ENCODE measurements around the gene MIEF2.
"Not testable (repeated sequence)": the region's sequence is repeated elsewhere in the genome, so short reads cannot be mapped to it uniquely, and the experiment has no call there.

Gene MIEF2, protein sequence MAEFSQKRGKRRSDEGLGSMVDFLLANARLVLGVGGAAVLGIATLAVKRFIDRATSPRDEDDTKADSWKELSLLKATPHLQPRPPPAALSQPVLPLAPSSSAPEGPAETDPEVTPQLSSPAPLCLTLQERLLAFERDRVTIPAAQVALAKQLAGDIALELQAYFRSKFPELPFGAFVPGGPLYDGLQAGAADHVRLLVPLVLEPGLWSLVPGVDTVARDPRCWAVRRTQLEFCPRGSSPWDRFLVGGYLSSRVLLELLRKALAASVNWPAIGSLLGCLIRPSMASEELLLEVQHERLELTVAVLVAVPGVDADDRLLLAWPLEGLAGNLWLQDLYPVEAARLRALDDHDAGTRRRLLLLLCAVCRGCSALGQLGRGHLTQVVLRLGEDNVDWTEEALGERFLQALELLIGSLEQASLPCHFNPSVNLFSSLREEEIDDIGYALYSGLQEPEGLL

DNA sequence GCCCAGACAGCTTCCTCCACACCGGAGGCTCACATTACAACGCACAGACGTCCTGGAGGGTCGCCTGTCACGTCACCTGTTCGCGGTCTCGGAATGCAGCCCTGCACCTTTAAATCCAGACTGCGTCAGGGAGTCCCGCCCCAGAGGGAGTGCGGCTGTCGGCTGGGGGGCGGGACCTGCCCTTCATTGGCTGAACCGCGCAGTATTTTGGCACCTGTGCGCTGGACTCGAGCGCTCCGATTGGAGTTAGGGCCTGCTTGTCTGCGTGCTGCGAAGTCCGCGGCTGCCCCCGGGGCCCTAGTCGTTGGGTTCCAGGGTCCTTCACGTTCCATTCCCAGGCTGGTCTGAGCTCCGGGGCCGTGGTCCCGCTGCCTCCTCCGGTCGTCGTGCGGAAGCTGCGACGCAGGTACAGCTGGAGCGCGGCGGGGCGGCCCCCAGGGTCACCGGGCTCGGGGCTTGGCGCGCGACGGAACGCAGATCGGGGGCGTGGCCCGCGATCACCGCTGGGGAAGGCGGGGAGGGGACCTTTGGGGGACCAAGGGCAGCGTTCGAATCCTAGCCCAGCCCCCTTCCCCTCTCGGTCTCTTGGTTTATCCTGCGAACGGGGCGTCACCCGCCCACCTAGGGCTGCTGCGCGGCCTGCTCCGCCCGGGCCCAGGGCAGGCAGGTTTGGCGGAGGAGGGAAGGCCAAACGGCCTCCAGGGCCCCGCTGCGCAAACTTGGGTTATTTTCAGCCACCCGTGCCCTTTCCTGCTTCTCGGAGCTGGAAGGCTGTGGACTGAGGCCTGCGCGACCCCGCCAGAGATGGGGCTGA, at the start of gene MIEF2:
Gene MIEF2 (plus strand): TSS at position 331 of the 814 bp plus-strand sequence. CDS start 2,059 bp downstream, outside the sequence.
- DNase-seq: peak; percentile 94

- DNase-seq: no peak
These were observed 46.7 kb upstream of the MIEF2 start for GRCh38 chr17:18213666-18214270.

- not testable (repeated sequence) for DNase-seq
These were observed 43.6 kb upstream of the MIEF2 start for GRCh38 chr17:18216906-18217305.

GRCh38 chr17:18217412-18218015, 42.9 kb upstream of the MIEF2 start:
- DNase-seq: peak; percentile 78

GRCh38 chr17:18218756-18219415, 41.6 kb upstream of the MIEF2 start:
- DNase-seq: no peak

GRCh38 chr17:18224053-18224386, 36.4 kb upstream of the MIEF2 start:
- DNase-seq: no peak

- DNase-seq: no peak
These were observed 35.9 kb upstream of the MIEF2 start for GRCh38 chr17:18224387-18225120.

DNA sequence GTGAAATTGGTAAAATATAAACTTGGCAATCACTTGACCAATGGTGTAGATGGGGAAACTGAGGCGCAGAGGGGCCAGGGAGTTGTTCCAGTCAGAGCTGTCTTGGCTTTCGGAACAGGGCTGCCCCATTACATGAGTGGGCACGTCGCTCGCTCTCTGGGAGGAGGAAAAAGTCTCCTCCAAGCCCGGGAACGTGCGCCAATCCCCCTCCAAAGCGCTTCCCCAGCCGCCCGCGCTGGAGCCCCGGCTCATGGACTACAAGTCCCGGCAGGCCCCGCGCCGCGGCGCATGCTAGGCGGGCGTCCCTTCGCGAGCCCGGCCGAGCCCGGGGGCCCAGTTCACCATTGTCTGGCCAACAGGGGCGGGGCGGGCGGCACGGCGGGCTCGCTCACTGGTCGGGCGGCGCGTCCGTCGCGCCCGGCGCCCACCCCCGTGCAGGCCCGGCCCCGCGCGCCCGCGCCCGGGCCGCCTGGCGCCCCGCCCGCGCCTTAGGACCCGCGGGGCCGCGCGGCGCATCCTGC, 35.3 kb upstream of the MIEF2 start, which contains the start of gene LLGL1:
Gene LLGL1 (plus strand): TSS at position 515 of the 521 bp plus-strand sequence. CDS start 48 bp downstream, outside the sequence.
- peak; percentile 95 for DNase-seq

GRCh38 chr17:18225642-18226283, 34.7 kb upstream of the MIEF2 start:
- no peak for DNase-seq

- no peak for DNase-seq
These were observed 34.0 kb upstream of the MIEF2 start for GRCh38 chr17:18226284-18226945.

DNA sequence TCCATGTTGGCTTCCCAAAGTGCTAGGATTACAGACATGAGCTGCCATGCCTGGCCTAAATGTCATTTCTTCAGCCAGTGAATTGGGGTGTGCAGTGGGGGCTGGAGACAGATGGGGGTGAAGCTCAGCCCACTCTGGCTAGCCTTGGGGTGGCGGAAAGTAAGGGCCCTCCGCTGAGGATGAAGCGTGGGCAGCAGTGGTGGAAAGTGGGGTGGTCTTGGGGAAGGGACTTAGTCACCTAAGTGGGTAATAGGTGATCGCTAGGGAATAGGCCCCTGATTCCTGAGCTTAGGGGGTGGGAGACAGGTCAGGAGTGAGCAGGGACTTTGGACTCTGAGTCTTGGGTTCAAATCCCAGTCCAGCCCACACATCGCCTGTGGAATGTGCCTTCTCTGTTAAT, 32.8 kb upstream of the MIEF2 start:
- no peak for DNase-seq

- no peak for DNase-seq
These were observed 32.2 kb upstream of the MIEF2 start for GRCh38 chr17:18228176-18228682.

DNA sequence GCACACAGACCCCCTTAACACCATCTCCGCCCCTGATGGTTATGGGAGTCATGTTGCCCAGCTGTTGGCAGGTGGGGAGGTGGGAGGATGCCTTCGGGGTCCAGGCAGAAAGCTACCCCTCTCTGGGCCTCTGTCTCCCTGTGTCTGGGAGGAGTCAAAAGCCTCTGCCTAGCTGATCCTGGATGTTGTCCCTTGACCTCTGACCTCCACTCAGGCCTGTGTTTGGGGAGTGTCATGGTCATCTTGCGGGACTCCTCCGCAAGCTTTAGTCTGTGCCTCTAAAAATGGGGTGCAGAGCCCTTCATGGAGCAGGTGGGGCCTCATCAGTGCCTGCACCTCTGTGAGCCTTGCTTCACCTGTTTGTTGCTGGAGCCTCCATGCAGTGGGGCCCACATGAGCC, 31.2 kb upstream of the MIEF2 start:
- no peak for DNase-seq

DNA sequence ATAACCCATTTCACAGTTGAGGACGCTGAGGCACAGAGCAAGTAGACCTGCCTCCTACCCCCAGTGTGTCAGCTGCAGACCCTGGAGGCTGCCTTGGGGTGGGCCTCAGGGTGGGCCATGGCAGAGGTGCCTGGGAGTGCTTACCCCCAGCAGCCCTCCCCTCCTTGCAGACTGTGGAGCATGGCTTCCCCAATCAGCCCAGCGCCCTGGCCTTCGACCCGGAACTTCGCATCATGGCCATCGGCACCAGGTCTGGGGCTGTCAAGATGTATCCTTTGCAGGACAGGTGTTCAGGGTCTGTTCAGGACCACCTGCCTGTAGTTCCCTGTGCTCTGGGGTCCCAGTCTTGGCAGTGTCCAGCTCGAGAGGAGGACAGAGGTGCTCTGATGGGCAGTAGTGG, 30.7 kb upstream of the MIEF2 start:
- DNase-seq: no peak

DNA sequence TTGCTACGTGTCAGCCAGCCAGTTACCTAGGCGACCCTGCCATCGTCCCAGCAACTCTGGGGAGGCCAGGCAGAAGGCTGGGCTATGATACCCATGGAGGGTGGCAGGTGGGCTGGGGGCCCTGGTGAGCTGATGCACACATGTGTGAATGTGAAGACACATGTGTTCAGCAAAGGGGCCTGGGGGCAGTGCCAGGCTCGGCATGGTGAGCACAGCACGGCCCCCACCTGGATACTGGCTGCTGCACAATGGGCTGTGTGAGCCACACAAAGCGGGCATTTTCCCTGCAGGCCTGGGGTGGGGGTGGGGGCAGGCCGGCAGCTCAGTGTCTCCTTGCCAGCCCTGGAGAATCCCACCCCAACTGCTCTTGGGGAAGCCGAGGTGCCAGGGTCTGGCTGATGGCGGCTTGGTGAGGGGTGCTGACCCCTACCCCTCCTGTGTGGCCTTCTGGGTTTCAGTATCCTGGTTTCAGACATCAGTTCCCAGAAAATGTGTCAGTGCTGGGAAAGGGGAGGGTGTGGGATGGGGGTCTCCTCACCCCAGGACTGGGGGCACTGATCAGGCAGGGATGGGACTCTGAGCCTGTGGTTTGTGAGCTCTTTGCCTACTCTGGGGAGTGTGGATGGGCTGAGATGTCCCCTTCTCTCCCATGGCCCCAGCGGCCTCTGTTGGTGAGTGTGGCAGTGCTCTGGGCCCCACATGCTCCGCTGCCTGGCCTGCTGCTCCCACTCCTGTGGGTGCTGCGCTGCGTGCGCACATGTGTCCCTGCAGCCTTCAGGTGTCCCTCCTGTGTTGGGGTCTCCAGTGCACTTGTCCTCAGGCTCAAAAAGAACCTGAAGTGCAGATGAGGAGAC, 29.9 kb upstream of the MIEF2 start:
- DNase-seq: no peak

DNA sequence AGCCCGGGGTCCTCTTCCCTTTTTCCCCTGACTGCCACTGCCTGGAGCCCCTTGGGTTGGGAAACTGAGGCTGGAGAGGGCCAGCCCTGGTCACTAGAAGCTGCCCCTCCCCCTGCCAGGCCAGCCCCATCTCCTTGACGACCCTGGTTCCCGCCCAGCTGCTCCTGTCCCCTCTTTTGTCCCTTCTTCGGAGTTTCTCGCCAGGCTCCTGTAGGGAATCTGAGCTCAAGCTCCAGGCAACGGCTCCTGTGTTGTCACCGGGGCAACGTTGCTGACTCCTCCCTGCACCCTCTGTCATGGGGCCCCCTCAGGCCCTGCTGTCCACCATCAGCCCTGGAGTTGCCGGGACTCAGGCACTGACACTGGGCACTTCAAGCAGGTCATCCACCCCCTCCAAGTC, 29.3 kb upstream of the MIEF2 start:
- DNase-seq: no peak

DNA sequence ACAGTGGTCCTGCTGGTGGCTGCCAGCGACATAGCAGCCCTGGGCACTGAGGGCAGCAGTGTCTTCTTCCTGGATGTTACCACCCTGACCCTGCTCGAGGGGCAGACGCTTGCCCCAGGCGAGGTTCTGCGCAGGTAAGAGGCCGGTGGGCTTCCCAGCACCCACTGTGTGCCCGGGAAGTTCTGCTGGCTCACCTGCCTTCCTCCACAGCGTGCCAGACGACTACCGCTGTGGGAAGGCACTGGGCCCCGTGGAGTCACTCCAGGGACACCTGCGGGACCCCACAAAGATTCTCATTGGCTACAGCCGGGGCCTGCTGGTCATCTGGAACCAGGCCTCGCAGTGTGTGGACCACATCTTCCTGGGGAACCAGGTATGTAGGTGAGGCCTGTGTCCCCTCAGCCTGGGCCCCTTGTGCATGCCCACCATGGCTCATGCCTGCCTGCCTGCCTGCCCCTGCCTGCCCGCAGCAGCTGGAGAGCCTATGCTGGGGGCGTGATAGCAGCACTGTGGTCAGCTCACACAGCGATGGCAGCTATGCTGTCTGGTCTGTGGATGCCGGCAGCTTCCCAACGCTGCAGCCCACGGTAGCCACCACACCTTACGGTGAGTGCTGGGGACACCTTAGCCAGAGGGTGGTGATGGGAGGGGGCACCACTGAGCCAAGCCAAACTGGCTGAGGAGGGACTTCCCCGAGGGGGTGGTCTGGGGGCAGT, 26.5 kb upstream of the MIEF2 start:
- no peak for DNase-seq

GRCh38 chr17:18234853-18235380, 25.5 kb upstream of the MIEF2 start:
- DNase-seq: no peak

Data from activated naive CD4-positive, alpha-beta T cell treated with Interleukin-2 at 50 U/mL for 16 hours (primary cell).